NCI-H1105 (cell line): ENCODE results near the gene GPX1.
A peak's percentile ranks its signal among the peaks of the same experiment; 100 is the strongest.
"Not testable (repeated sequence)": the region's sequence is repeated elsewhere in the genome, so short reads cannot be mapped to it uniquely, and the experiment has no call there.

Source experiments
- DNase-seq: peaks from one replicate; lab custom pipeline; 2025; lab: John Stamatoyannopoulos, UW

GPX1 gene

GRCh38 chr3:49357443-49358216 is 523 bp downstream of the GPX1 start:
- not testable (repeated sequence) for DNase-seq

- DNase-seq, result not testable (repeated sequence)
Observed at GRCh38 chr3:49357095-49357442, 1.1 kb downstream of the GPX1 start.

GRCh38 chr3:49352890-49353421 is 5.2 kb downstream of the GPX1 start:
- DNase-seq, result no peak

GRCh38 chr3:49352281-49352680 is 5.9 kb downstream of the GPX1 start:
- no peak for DNase-seq

- no peak for DNase-seq
Observed at GRCh38 chr3:49351521-49352011, 6.6 kb downstream of the GPX1 start.

GRCh38 chr3:49349348-49350114 is 8.6 kb downstream of the GPX1 start:
- DNase-seq, result no peak

GRCh38 chr3:49348361-49348760 is 9.8 kb downstream of the GPX1 start:
- DNase-seq, result not testable (repeated sequence)

GRCh38 chr3:49346797-49347251 is 11.3 kb downstream of the GPX1 start:
- no peak for DNase-seq

- DNase-seq, result no peak
Observed at GRCh38 chr3:49343163-49343562, 15.0 kb downstream of the GPX1 start.

- DNase-seq, result no peak
Observed at GRCh38 chr3:49341996-49342395, 16.2 kb downstream of the GPX1 start.

GRCh38 chr3:49339941-49340800 is 18.0 kb downstream of the GPX1 start, which contains the start of gene USP4:
Gene USP4 (minus strand): TSS chr3:49340053. CDS start chr3:49340024, 29 bp downstream.
- DNase-seq, result peak; percentile 68

GRCh38 chr3:49339581-49339940 is 18.6 kb downstream of the GPX1 start:
- DNase-seq, result no peak

GRCh38 chr3:49333916-49334633 is 24.1 kb downstream of the GPX1 start:
- no peak for DNase-seq

- no peak for DNase-seq
Observed at GRCh38 chr3:49333091-49333490, 25.1 kb downstream of the GPX1 start.

GRCh38 chr3:49329186-49329585 is 29.0 kb downstream of the GPX1 start:
- no peak for DNase-seq

GRCh38 chr3:49328350-49328749 is 29.8 kb downstream of the GPX1 start:
- not testable (repeated sequence) for DNase-seq

GRCh38 chr3:49327485-49327884 is 30.7 kb downstream of the GPX1 start:
- no peak for DNase-seq

GRCh38 chr3:49324768-49325167 is 33.4 kb downstream of the GPX1 start:
- no peak for DNase-seq

GRCh38 chr3:49316696-49317457 is 41.3 kb downstream of the GPX1 start:
- DNase-seq, result no peak

- DNase-seq, result no peak
Observed at GRCh38 chr3:49313896-49314688, 44.1 kb downstream of the GPX1 start.
